GM23338 (cell line): Measurements from ENCODE around the gene TFAP2B. TPM values are rescaled to one million over a fixed set of nuclear protein-coding genes. Genes with fewer than 3 reads are reported as not detected.

Source experiments
- ATAC-seq: fragments of 200-7000 bp; cut with Tn5 transposase; 3 replicates; pipeline ENCODE4 v1.9.1; 2020
- DNase-seq: peaks from one replicate; pipeline ENCODE4 v3.0.0-alpha.2; 2015; ENCODE audit warnings: low spot score
- H2AFZ ChIP-seq: fragments of 200-600 bp; sonication (generic); 2 replicates; pipeline ENCODE4 v1.8.0; 2016; ENCODE audit warnings: antibody characterized with exemption, mild to moderate bottlenecking, moderate library complexity
- H3F3A ChIP-seq: fragments of 200-600 bp; sonication (generic); replicated peaks from 2 replicates; pipeline ENCODE4 v1.8.0; 2017; ENCODE audit warnings: antibody characterized with exemption, mixed run types, low read depth
- H3K27ac ChIP-seq: fragments of 200-600 bp; sonication (generic); 2 replicates; pipeline ENCODE4 v1.6.1; 2016; ENCODE audit warnings: low read depth
- H3K27me3 ChIP-seq: fragments of 200-600 bp; sonication (generic); 2 replicates; pipeline ENCODE4 v1.8.0; 2016; ENCODE audit warnings: mild to moderate bottlenecking, mixed run types, moderate library complexity; ENCODE audit not compliant: insufficient read depth
- H3K36me3 ChIP-seq: fragments of 200-600 bp; sonication (generic); 2 replicates; pipeline ENCODE4 v1.8.0; 2016; ENCODE audit warnings: mild to moderate bottlenecking; ENCODE audit not compliant: insufficient read depth
- H3K4me1 ChIP-seq: fragments of 200-600 bp; sonication (generic); 2 replicates; pipeline ENCODE4 v1.8.0; 2016; ENCODE audit warnings: mild to moderate bottlenecking, moderate library complexity; ENCODE audit not compliant: insufficient read depth
- H3K4me2 ChIP-seq: fragments of 200-600 bp; sonication (generic); 2 replicates; pipeline ENCODE4 v1.7.1; 2017; ENCODE audit warnings: mixed run types
- H3K4me3 ChIP-seq: fragments of 200-600 bp; sonication (generic); 2 replicates; pipeline ENCODE4 v1.6.1; 2016; ENCODE audit warnings: mixed run types
- H3K79me2 ChIP-seq: fragments of 200-600 bp; sonication (generic); replicated peaks from 2 replicates; pipeline ENCODE4 v1.8.0; 2017; ENCODE audit warnings: mild to moderate bottlenecking; ENCODE audit not compliant: insufficient read depth
- H3K9me2 ChIP-seq: fragments of 200-600 bp; sonication (generic); 2 replicates; pipeline ENCODE4 v1.8.0; 2017; ENCODE audit not compliant: insufficient read depth
- H4K20me1 ChIP-seq: fragments of 200-600 bp; sonication (generic); replicated peaks from 2 replicates; pipeline ENCODE4 v1.8.0; 2017; ENCODE audit warnings: mild to moderate bottlenecking; ENCODE audit not compliant: insufficient read depth
- H3K27ac Mint-ChIP-seq: 2 replicates; pipeline ENCODE4 v1.8.0; 2020; ENCODE audit warnings: inconsistent platforms, mild to moderate bottlenecking, moderate library complexity, mixed read lengths
- H3K27me3 Mint-ChIP-seq: 3 replicates; pipeline ENCODE4 v1.8.0; 2022; ENCODE audit warnings: low read depth, mild to moderate bottlenecking, moderate library complexity, mixed read lengths, inconsistent platforms; ENCODE audit not compliant: insufficient read depth, poor library complexity
- H3K36me3 Mint-ChIP-seq: 3 replicates; pipeline ENCODE4 v1.8.0; 2021; ENCODE audit warnings: low read depth, mild to moderate bottlenecking, inconsistent platforms, moderate library complexity, mixed read lengths
- H3K4me1 Mint-ChIP-seq: 3 replicates; pipeline ENCODE4 v1.8.0; 2020; ENCODE audit warnings: mild to moderate bottlenecking, inconsistent platforms, mixed read lengths
- H3K4me3 Mint-ChIP-seq: 3 replicates; pipeline ENCODE4 v1.8.0; 2021; ENCODE audit warnings: moderate library complexity, mild to moderate bottlenecking, inconsistent platforms, mixed read lengths
- H3K9me3 Mint-ChIP-seq: 3 replicates; pipeline ENCODE4 v1.8.0; 2020; ENCODE audit warnings: moderate library complexity, mild to moderate bottlenecking, inconsistent platforms, mixed read lengths
- EZH2 ChIP-seq: fragments of 200-600 bp; sonication (generic); IDR thresholded peaks from one replicate; pipeline ENCODE4 v1.8.0; 2017; ENCODE audit warnings: antibody characterized with exemption, mild to moderate bottlenecking, low read depth; ENCODE audit not compliant: unreplicated experiment
- EZH2phosphoT487 ChIP-seq: fragments of 200-600 bp; sonication (generic); IDR thresholded peaks from one replicate; pipeline ENCODE4 v1.8.1; 2018; ENCODE audit warnings: antibody characterized with exemption; ENCODE audit not compliant: unreplicated experiment
- JUNB ChIP-seq: IDR thresholded peaks from one replicate; pipeline ENCODE4 v1.6.1; 2016; ENCODE audit warnings: antibody characterized with exemption; ENCODE audit not compliant: unreplicated experiment
- NANOG ChIP-seq: IDR thresholded peaks from 2 replicates; pipeline ENCODE4 v1.6.1; 2016; ENCODE audit warnings: antibody characterized with exemption, borderline replicate concordance
- POLR2AphosphoS5 ChIP-seq: IDR thresholded peaks from 2 replicates; pipeline ENCODE4 v1.6.1; 2016; ENCODE audit warnings: antibody characterized with exemption, low read depth
- ZNF114 ChIP-seq: fragments of 250-450 bp; sonication (Bioruptor Pico); IDR thresholded peaks from 2 replicates; pipeline ENCODE4 v1.5.0; 2020; ENCODE audit warnings: mild to moderate bottlenecking, moderate library complexity
- polyA plus RNA-seq: library from polyadenylated mRNA; unstranded; fragments of >200 nt; fragmentation: Nextera tagmentation; extraction: Ambion mirVana; gene quantifications from 2 replicates; pipeline ENCODE4 v1.2.1, GENCODE V29; 2016
- total RNA-seq: library from RNA; depleted of rRNA; stranded (reverse); fragments of >200 nt; shearing (Covaris generic); gene quantifications from 2 replicates; pipeline ENCODE4 v1.2.3, GENCODE V29; 2014
- TF ChIP-seq, protein P1 (sequence below): IDR thresholded peaks from one replicate; pipeline ENCODE4 v1.6.1; 2018; ENCODE audit warnings: antibody characterized with exemption; ENCODE audit not compliant: unreplicated experiment
- TF ChIP-seq, protein P2 (sequence below): IDR thresholded peaks from 2 replicates; pipeline ENCODE4 v1.6.1; 2016; ENCODE audit warnings: antibody characterized with exemption
- TF ChIP-seq, protein P3 (sequence below): fragments of 250-450 bp; sonication (Bioruptor Pico); IDR thresholded peaks from 2 replicates; pipeline ENCODE4 v1.5.0; 2020; ENCODE audit warnings: mild to moderate bottlenecking, moderate library complexity

Gene TFAP2B
- total and polyA plus RNA-seq, 2 experiments from 2014 or later, result not detected

DNA sequence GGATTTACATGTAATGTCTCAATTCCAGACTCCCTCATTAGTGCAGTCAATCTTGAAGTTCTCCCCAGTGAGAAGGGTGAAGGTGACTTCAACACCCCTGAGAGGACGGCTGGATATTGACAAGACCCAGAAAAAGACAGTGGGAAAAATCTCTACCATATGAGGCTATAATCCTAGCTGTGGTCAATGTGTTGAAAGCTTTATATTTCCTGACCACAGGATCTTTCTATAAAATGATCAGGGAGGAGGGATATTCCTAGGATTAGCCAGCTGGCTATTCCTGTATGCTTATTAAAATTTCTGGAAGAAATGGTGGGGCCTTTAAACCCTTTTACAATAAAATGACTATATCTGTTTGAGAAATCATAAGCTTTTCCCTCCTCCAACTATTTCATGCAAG, 43.0 kb downstream of the TFAP2B start (continued):
- TF ChIP-seq, protein P1, sequence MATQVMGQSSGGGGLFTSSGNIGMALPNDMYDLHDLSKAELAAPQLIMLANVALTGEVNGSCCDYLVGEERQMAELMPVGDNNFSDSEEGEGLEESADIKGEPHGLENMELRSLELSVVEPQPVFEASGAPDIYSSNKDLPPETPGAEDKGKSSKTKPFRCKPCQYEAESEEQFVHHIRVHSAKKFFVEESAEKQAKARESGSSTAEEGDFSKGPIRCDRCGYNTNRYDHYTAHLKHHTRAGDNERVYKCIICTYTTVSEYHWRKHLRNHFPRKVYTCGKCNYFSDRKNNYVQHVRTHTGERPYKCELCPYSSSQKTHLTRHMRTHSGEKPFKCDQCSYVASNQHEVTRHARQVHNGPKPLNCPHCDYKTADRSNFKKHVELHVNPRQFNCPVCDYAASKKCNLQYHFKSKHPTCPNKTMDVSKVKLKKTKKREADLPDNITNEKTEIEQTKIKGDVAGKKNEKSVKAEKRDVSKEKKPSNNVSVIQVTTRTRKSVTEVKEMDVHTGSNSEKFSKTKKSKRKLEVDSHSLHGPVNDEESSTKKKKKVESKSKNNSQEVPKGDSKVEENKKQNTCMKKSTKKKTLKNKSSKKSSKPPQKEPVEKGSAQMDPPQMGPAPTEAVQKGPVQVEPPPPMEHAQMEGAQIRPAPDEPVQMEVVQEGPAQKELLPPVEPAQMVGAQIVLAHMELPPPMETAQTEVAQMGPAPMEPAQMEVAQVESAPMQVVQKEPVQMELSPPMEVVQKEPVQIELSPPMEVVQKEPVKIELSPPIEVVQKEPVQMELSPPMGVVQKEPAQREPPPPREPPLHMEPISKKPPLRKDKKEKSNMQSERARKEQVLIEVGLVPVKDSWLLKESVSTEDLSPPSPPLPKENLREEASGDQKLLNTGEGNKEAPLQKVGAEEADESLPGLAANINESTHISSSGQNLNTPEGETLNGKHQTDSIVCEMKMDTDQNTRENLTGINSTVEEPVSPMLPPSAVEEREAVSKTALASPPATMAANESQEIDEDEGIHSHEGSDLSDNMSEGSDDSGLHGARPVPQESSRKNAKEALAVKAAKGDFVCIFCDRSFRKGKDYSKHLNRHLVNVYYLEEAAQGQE, result no peak
- TF ChIP-seq EZH2phosphoT487, result no peak
- TF ChIP-seq ZNF114 (CRISPR knock-in tag), result no peak
- TF ChIP-seq, protein P2, sequence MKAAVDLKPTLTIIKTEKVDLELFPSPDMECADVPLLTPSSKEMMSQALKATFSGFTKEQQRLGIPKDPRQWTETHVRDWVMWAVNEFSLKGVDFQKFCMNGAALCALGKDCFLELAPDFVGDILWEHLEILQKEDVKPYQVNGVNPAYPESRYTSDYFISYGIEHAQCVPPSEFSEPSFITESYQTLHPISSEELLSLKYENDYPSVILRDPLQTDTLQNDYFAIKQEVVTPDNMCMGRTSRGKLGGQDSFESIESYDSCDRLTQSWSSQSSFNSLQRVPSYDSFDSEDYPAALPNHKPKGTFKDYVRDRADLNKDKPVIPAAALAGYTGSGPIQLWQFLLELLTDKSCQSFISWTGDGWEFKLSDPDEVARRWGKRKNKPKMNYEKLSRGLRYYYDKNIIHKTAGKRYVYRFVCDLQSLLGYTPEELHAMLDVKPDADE, result no peak

DNA sequence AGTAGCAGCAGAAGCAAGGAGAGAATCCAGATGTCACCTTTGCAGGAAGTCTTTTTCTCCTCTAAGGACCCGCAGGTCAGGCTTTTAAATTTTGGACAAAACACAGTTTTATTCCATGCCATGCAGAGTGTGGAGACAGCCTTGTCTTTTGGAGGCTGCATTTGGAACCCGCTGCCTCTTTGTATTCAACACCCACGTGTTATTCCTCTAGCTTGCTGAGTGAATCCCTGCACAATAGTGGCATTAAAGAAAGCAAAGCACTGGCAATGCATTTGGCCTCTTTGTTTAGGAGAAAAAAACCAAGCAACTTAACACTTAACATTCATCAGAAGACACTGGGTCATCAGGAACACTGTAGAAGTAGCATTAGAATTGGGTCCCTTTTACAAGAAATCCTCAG, 43.5 kb downstream of the TFAP2B start:
- Mint-ChIP-seq H3K4me3 (no peak overlapping the region), H3K27me3 (peaks cover 4% of the 10 kb centered on the region), H3K36me3 (no peaks in the 10 kb centered on the region), H3K9me3 (no peaks in the 10 kb centered on the region), H3K27ac (no peak overlapping the region), H3K4me1 (peaks cover 5% of the 10 kb centered on the region; the same call in 2 of the 3 replicates)
- Histone ChIP-seq H3K4me2 (no peak overlapping the region), H3K27me3 (no peaks in the 10 kb centered on the region), H3K9me2 (no peaks in the 10 kb centered on the region), H4K20me1 (no peaks in the 10 kb centered on the region), H3F3A (no peaks in the 10 kb centered on the region), H2AFZ (no peak overlapping the region), H3K27ac (no peak overlapping the region), H3K4me1 (peaks cover 9% of the 10 kb centered on the region; the same call in 1 of the 2 replicates), H3K79me2 (no peaks in the 10 kb centered on the region), H3K36me3 (no peaks in the 10 kb centered on the region), H3K4me3 (no peak overlapping the region)
- ATAC-seq, result no peak
- no peak for DNase-seq
- TF ChIP-seq EZH2phosphoT487 (no peak), EZH2 (no peak), POLR2AphosphoS5 (no peak), NANOG (no peak), JUNB (no peak)
- TF ChIP-seq, protein P3, sequence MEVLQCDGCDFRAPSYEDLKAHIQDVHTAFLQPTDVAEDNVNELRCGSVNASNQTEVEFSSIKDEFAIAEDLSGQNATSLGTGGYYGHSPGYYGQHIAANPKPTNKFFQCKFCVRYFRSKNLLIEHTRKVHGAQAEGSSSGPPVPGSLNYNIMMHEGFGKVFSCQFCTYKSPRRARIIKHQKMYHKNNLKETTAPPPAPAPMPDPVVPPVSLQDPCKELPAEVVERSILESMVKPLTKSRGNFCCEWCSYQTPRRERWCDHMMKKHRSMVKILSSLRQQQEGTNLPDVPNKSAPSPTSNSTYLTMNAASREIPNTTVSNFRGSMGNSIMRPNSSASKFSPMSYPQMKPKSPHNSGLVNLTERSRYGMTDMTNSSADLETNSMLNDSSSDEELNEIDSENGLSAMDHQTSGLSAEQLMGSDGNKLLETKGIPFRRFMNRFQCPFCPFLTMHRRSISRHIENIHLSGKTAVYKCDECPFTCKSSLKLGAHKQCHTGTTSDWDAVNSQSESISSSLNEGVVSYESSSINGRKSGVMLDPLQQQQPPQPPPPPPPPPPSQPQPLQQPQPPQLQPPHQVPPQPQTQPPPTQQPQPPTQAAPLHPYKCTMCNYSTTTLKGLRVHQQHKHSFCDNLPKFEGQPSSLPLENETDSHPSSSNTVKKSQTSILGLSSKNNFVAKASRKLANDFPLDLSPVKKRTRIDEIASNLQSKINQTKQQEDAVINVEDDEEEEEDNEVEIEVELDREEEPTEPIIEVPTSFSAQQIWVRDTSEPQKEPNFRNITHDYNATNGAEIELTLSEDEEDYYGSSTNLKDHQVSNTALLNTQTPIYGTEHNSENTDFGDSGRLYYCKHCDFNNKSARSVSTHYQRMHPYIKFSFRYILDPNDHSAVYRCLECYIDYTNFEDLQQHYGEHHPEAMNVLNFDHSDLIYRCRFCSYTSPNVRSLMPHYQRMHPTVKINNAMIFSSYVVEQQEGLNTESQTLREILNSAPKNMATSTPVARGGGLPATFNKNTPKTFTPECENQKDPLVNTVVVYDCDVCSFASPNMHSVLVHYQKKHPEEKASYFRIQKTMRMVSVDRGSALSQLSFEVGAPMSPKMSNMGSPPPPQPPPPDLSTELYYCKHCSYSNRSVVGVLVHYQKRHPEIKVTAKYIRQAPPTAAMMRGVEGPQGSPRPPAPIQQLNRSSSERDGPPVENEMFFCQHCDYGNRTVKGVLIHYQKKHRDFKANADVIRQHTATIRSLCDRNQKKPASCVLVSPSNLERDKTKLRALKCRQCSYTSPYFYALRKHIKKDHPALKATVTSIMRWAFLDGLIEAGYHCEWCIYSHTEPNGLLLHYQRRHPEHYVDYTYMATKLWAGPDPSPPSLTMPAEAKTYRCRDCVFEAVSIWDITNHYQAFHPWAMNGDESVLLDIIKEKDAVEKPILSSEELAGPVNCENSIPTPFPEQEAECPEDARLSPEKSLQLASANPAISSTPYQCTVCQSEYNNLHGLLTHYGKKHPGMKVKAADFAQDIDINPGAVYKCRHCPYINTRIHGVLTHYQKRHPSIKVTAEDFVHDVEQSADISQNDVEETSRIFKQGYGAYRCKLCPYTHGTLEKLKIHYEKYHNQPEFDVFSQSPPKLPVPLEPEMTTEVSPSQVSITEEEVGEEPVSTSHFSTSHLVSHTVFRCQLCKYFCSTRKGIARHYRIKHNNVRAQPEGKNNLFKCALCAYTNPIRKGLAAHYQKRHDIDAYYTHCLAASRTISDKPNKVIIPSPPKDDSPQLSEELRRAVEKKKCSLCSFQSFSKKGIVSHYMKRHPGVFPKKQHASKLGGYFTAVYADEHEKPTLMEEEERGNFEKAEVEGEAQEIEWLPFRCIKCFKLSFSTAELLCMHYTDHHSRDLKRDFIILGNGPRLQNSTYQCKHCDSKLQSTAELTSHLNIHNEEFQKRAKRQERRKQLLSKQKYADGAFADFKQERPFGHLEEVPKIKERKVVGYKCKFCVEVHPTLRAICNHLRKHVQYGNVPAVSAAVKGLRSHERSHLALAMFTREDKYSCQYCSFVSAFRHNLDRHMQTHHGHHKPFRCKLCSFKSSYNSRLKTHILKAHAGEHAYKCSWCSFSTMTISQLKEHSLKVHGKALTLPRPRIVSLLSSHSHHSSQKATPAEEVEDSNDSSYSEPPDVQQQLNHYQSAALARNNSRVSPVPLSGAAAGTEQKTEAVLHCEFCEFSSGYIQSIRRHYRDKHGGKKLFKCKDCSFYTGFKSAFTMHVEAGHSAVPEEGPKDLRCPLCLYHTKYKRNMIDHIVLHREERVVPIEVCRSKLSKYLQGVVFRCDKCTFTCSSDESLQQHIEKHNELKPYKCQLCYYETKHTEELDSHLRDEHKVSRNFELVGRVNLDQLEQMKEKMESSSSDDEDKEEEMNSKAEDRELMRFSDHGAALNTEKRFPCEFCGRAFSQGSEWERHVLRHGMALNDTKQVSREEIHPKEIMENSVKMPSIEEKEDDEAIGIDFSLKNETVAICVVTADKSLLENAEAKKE, result no peak
- TF ChIP-seq, protein P1, result no peak
- TF ChIP-seq, protein P2, result no peak
